EL (cell line): ENCODE measurements around the gene PDE3A.

Source experiments
- DNase-seq: peaks from one replicate; pipeline ENCODE4 v3.0.0-alpha.2; 2016

PDE3A gene

GRCh38 chr12:20463913-20464524 is 95.7 kb downstream of the PDE3A start:
- no peak for DNase-seq

DNA sequence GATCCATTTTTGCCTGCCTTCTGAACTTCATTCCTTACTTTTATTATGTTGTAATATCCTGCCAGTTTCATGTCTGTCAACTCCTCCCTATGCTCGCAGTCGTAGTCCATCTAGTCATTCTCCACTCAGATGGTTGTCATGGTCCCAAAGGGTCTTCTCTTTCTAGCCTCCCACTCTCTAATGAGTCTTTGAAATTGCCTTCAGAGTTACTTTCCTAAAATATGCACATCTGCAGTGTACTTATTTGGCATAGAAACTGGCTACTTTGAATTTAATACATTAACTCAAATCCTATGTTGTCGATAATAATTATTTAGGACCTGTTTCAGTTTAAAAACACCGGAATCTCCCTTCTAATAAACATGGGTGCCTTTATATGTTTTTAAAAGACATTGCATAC is 101.0 kb downstream of the PDE3A start:
- DNase-seq: no peak

DNA sequence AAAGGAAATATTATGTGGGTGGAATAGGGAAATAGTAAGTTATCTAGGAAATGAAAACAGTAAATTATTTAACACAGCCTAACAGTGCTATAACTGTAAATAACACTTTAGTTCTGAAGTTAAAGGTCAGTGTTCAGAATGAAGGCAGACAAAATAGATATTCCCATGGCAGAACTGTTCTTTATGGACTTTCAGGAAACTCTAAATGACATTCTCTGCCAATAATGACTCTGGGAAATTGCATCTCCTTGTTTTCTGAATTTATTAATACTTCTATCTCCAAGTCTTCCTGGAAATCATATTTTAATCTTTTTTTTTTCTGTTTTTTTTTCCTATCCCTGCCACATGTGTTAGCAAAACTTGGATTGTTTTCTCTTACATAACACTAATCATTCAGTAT is 101.4 kb downstream of the PDE3A start:
- DNase-seq: no peak

DNA sequence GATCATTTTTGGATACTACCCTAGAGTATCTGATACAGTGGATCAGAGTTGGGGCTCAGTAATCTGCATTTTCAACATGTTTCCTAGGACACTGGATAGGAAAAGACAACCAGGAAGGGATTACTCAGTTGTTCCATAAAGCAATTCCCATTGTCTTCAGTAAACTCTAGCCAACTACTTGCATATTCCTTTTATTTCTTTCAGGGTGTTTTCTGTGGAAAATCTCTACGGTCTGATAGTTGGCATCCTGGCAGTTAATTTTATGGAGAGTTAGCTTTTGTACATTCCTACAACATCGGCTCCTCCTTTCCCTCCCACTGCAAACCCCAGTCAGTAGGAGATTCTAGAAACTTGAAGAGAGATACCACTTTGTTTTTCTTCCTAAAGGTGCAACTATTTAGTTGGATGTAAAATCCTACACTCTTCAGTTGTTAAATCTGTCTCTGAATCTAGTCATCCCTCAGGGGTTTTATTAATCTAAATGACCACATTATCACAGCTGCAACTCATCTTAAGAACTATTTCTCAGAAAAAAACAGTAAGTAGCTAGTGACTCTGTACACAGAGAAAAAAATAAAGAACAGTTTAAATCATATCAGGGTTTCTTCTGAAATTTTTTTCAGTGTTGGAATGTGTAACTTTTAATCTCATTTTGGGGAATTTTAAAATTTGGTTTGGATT is 103.9 kb downstream of the PDE3A start:
- no peak for DNase-seq

DNA sequence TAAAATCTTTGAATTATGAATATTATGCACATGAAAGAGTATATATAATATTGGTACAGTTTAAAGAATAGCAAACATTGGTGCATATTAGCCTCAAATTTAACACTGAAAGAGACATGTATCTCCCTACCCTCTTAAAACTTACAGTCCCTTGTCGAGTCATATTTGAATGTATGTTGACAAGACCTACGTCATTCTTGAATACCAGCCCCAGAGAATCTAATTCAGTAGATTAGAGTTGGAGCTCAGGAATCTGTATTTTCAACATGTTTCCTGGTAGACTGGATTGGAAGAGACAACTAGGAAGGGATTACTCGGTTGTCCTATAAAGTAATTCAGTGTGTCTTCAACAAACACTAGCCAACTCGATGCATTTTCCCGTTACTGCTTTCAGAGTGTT is 104.8 kb downstream of the PDE3A start:
- no peak for DNase-seq

DNA sequence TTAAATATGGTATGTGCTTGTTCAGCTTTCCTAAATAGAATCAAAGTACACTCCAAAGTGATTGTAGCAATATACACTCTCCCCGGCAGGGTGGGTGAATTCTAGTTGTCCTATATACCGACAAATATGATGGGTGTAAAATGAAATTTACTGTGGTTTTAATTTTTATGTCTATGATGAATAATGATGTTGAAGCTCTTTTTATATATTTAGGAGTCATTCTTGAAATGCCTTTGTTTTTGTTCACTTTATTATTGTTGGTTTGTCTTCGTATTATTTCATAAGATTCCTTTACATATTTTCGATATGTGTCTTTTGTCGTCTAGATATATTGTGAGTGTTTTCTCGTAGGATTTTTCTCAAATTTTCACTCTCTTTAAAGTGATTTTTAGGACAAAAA is 105.7 kb downstream of the PDE3A start:
- peak; percentile 36 for DNase-seq

DNA sequence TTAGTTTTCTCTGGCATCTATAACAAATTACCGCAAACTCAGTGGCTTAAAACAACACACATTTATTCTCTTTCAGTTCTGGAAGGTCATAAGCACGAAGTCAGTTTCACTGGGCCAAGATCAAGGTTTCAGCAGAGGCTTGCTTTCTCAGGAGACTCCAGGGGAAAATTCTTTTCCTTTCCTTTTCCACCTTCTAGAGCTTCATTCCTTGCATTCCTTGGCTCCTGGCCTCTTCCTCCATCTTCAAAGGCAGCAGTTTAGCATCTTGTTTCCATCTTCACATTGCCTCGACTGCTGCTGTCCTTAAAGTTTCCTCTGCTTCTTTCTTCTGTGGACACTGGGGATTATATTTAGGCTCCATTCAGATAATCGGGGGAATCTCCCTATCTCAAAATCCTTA is 106.1 kb downstream of the PDE3A start:
- DNase-seq: peak; percentile 65

GRCh38 chr12:20475542-20475941 is 107.2 kb downstream of the PDE3A start:
- DNase-seq: peak; percentile 32

GRCh38 chr12:20476551-20476950 is 108.2 kb downstream of the PDE3A start:
- DNase-seq: no peak

DNA sequence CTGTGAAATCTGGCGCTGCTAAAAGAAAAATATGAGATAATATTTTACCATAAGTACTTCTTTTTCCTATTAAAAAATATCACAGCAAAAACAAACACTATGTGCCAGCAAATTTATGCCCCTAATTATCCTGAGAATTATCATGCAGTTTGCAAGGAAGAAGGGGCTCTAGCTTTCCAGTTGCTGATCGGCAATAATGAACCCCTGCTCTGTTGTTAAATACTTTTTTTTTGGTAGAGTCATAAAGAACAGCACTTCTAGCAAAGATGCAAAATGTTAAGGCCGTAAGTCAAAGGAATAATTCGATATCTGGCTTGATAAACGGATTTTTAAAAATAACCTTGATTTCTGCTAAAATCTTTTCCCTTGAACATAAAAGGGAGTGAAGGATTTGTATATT is 108.9 kb downstream of the PDE3A start:
- no peak for DNase-seq

DNA sequence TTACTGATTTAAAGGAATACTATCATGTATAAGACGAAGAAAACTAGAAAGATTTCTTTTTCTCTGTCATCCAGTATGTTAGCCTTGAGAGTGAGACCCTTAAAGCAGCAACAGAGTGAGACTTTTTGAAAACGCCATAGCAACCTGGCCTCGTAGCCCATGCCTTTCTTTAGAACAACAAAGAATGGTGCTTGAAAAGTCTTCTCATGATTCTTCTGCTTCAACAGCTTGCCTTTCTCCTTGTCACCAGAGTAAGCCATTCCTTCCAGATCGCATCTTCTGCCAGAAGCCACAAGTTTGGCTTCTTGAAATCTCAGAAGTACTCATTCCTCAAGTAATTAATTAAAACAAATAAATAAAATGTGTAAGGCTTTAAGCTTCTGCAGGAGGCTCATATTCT is 109.3 kb downstream of the PDE3A start:
- no peak for DNase-seq

DNA sequence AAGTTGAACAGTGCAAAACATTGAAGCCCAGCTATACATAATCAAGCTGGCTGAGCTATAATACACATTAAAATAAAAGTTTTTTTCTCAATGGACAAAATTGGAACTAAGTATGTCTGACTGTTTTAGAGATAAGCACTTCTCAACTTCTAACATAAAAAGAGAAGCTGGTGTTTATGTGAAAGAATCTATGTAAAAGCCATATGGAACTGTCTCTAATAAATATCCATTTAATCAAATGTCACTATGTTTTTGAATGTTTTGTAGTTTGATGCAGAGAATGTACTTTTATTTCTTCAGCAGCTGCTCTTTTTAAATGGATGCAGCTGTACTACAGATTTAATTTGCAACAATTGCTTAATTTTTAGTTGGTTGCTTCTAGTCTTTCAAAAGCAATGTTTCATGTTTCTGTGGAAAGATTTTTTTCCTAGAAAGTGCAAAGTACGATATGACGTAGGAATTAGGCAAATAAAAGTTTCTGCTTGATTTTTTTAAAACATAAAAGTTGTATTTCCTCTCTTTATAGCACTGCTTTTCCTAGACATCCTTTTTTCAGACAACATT is 114.2 kb downstream of the PDE3A start:
- no peak for DNase-seq

DNA sequence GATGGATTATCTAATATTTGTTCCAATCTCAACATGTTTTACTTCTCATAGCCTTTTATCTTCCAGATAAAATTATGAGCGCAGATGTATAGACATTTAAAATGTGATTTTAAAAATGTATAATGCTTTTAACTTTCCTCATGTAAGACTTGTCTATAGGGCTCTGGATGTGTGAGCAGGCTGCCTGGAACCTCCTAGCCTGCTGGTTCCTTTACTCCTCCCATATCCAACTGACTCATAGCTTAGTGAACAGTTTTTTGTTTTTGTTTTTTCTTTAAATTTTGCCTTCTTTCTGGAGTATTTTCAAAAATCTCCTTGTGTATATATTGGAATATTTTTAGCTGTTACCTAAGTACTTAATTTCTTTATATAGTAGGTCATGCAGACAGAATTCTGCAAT is 115.4 kb downstream of the PDE3A start:
- no peak for DNase-seq

GRCh38 chr12:20486233-20486632 is 117.9 kb downstream of the PDE3A start:
- peak; percentile 39 for DNase-seq

DNA sequence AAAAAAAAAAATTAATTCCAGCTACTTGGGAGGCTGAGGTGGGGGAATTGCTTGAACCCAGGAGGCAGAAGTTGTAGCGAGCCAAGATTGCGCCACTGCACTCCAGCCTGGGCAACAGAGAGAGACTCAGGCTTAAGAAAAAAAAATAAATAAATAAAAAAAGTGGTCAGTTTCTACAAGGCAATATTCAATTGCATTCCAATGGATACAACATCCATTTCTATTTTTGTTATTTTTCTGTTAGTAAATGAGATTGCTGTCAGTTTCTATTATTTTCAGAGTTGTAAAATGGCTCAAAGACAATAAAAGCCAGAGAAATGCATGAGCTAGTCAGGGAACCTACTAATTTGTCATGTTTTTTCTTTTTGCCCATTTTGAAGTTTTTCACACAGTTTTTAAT is 119.2 kb downstream of the PDE3A start:
- DNase-seq: no peak

GRCh38 chr12:20489645-20490044 is 121.3 kb downstream of the PDE3A start:
- no peak for DNase-seq

DNA sequence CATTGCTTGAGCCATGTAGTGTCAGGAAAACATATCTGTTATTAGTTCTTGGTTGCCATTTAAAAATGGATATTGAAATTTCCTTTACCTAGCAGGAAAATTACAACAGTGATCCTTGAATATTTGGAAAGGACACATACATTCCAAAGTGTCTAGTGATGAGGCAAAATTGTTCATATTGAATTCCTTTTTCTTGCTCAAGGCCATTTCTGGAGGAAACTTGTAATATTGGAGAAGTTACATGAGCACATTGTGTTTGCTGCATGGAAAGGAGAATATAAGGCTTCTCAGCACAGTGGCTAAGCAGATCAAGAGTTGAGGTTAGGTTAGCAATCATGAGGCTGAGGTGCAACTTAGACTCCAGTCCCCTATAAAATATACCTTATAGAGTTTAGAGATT is 121.9 kb downstream of the PDE3A start:
- DNase-seq: peak; percentile 60

- DNase-seq: no peak
Observed at GRCh38 chr12:20491290-20491689, 123.0 kb downstream of the PDE3A start.

DNA sequence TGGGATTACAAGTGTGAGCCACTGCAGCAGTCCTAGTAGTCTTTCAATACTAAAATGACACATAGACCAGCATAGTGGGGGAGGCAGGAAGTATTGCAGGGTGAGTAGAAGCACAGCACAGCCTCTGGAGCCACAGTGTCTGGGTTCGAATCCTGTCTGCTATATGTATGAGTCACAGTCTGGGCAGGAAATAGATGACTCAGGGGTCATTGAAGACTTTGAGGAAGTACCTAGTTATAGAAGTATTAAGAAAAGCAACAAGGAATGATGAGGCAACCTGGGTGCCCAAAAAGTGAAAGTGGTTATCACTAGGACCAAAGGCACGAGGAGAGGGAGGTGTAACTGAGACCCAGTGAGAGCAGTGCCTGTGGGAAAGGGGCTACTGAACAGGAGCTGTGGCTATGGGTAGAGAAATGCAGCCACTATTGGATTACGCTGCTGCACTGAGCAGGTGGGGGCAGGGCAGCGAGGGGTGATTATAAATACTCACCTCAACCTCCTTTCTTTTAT is 124.0 kb downstream of the PDE3A start:
- peak; percentile 81 for DNase-seq

GRCh38 chr12:20493934-20494333 is 125.6 kb downstream of the PDE3A start:
- peak; percentile 54 for DNase-seq

- DNase-seq: peak; percentile 41
Observed at GRCh38 chr12:20494851-20495250, 126.5 kb downstream of the PDE3A start.

GRCh38 chr12:20495997-20496396 is 127.7 kb downstream of the PDE3A start:
- DNase-seq: no peak

- no peak for DNase-seq
Observed at GRCh38 chr12:20497707-20498106, 129.4 kb downstream of the PDE3A start.

GRCh38 chr12:20501958-20502357 is 133.6 kb downstream of the PDE3A start:
- DNase-seq: no peak

GRCh38 chr12:20503858-20504257 is 135.5 kb downstream of the PDE3A start:
- DNase-seq: no peak
